ENCODE data around the gene CPHXL2.

DNA sequence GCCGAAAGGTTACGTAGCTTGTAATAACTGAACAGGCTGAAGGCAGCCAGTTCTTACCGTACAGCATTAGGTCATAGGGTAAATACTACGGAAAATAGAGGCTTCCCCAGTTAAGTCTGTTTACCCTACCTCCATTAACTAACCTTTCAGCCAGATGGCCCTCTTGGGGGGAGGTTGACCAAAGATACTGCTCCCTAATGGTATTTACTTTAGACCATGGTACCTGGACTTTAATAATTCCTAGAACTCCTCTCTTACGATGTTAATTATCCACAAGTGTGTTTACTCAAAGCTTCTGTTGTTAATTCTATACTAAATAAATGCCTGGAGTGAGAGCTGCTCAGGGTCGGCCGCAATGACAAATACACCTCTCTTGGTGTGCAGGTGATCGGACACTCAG, 44.0 kb downstream of the CPHXL2 start:
- TF ChIP-seq, protein P1, sequence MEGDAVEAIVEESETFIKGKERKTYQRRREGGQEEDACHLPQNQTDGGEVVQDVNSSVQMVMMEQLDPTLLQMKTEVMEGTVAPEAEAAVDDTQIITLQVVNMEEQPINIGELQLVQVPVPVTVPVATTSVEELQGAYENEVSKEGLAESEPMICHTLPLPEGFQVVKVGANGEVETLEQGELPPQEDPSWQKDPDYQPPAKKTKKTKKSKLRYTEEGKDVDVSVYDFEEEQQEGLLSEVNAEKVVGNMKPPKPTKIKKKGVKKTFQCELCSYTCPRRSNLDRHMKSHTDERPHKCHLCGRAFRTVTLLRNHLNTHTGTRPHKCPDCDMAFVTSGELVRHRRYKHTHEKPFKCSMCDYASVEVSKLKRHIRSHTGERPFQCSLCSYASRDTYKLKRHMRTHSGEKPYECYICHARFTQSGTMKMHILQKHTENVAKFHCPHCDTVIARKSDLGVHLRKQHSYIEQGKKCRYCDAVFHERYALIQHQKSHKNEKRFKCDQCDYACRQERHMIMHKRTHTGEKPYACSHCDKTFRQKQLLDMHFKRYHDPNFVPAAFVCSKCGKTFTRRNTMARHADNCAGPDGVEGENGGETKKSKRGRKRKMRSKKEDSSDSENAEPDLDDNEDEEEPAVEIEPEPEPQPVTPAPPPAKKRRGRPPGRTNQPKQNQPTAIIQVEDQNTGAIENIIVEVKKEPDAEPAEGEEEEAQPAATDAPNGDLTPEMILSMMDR (IDR thresholded peaks at IDR 0.05), result no peak
- no peak for TF ChIP-seq EZH2phosphoT487 (IDR thresholded peaks at IDR 0.05)
- no peak for TF ChIP-seq EZH2 (IDR thresholded peaks at IDR 0.05)
